HL-60/S4 treated with phorbol 12-myristate 13-acetate at 8.2 ng/mL for 4 days and 3 days (cell line): Measurements from ENCODE around the gene OSBP.
"Not testable (repeated sequence)": the region's sequence is repeated elsewhere in the genome, so short reads cannot be mapped to it uniquely, and the experiment has no call there.

Source experiments
- in situ Hi-C: fragments of 300-500 bp; cut with MboI; formaldehyde crosslinking; loops from 2 replicates; pipeline ENCODE4 v1.15.0; 2022; ENCODE audit warnings: low sequenced_read_pairs

Gene OSBP

GRCh38 chr11:59615637-59616395 lies at the start of gene OSBP:
Gene OSBP, minus strand, starts transcription at chr11:59615774. Its CDS starts 110 bp downstream, at chr11:59615664.
- in situ Hi-C loops: no loop called here

GRCh38 chr11:59660621-59661020 lies 45.0 kb upstream of the OSBP start:
- in situ Hi-C loops: loop anchor here (25.0 kb wide), 1 partner anchor 98 kb away; no protein-coding TSS in a partner anchor

- in situ Hi-C loops: loop anchor here (25.0 kb wide), 1 partner anchor 98 kb away; no protein-coding TSS in a partner anchor
Measured at GRCh38 chr11:59659981-59660380, 44.4 kb upstream of the OSBP start.

- in situ Hi-C loops: loop anchor here (25.0 kb wide), 1 partner anchor 96 kb away; no protein-coding TSS in a partner anchor
Measured at GRCh38 chr11:59658036-59658435, 42.5 kb upstream of the OSBP start.

- in situ Hi-C loops: loop anchor here (25.0 kb wide), 1 partner anchor 93 kb away; no protein-coding TSS in a partner anchor
Measured at GRCh38 chr11:59654893-59655292, 39.3 kb upstream of the OSBP start.

- in situ Hi-C loops: no loop called here
Measured at GRCh38 chr11:59647245-59647980, 31.8 kb upstream of the OSBP start.

- in situ Hi-C loops: no loop called here
Measured at GRCh38 chr11:59644528-59644927, 29.0 kb upstream of the OSBP start.

- in situ Hi-C loops: no loop called here
Measured at GRCh38 chr11:59643390-59643789, 27.8 kb upstream of the OSBP start.

- in situ Hi-C loops: no loop called here
Measured at GRCh38 chr11:59641156-59641555, 25.6 kb upstream of the OSBP start.

- in situ Hi-C loops: no loop called here
Measured at GRCh38 chr11:59630493-59630892, 14.9 kb upstream of the OSBP start.

- in situ Hi-C loops: no loop called here
Measured at GRCh38 chr11:59629996-59630395, 14.4 kb upstream of the OSBP start.

- in situ Hi-C loops: not testable (repeated sequence)
Measured at GRCh38 chr11:59626969-59627368, 11.4 kb upstream of the OSBP start.

GRCh38 chr11:59625703-59626102 lies 10.1 kb upstream of the OSBP start:
- in situ Hi-C loops: no loop called here

- in situ Hi-C loops: no loop called here
Measured at GRCh38 chr11:59617876-59618275, 2.3 kb upstream of the OSBP start.

GRCh38 chr11:59616396-59616982 lies 915 bp upstream of the OSBP start:
- in situ Hi-C loops: no loop called here

GRCh38 chr11:59615120-59615636 lies 396 bp downstream of the OSBP start:
- in situ Hi-C loops: no loop called here

- in situ Hi-C loops: no loop called here
Measured at GRCh38 chr11:59614277-59615119, 1.1 kb downstream of the OSBP start.

GRCh38 chr11:59611570-59612565 lies 3.7 kb downstream of the OSBP start:
- in situ Hi-C loops: no loop called here

GRCh38 chr11:59610289-59610688 lies 5.3 kb downstream of the OSBP start:
- in situ Hi-C loops: no loop called here
